ENCODE measurements around the gene LRRN2.
"Not testable (repeated sequence)": the region's sequence is repeated elsewhere in the genome, so short reads cannot be mapped to it uniquely, and the experiment has no call there.

The LRRN2 gene

DNA sequence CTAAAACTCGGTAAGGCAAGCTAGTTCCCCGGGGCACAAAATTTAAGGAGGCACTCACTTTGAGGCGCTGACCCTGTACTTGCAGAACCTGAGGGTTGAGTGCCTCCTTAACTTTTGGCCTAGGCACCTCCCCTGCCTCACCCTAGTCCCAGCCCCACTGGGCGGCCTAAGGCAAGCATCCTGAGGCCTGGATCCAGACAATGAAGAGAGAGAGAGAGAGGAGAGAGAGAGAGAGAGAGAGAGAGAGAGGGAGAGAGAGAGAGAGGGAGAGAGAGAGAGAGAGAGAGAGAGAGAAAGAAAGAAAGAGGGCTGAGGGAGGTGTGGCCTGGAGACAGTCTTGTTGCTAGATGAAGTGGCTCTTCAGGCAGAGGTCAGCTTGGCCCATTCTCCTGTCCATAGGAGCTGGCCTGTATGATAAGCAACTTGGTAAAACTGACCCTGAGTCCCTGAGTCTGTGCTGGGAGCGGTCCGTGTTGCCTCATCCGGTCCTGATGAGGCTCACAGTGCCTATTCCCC lies 7.4 kb upstream of the LRRN2 start:
- in situ Hi-C loops (cut with MboI; ENCODE audit: low pct_unique_long_range_greater_than_20kb, low sequenced_read_pairs, unreplicated experiment) = no loop called here
- no peak for DNase-seq (ENCODE audit: low spot score)
- TF ChIP-seq, protein P1, sequence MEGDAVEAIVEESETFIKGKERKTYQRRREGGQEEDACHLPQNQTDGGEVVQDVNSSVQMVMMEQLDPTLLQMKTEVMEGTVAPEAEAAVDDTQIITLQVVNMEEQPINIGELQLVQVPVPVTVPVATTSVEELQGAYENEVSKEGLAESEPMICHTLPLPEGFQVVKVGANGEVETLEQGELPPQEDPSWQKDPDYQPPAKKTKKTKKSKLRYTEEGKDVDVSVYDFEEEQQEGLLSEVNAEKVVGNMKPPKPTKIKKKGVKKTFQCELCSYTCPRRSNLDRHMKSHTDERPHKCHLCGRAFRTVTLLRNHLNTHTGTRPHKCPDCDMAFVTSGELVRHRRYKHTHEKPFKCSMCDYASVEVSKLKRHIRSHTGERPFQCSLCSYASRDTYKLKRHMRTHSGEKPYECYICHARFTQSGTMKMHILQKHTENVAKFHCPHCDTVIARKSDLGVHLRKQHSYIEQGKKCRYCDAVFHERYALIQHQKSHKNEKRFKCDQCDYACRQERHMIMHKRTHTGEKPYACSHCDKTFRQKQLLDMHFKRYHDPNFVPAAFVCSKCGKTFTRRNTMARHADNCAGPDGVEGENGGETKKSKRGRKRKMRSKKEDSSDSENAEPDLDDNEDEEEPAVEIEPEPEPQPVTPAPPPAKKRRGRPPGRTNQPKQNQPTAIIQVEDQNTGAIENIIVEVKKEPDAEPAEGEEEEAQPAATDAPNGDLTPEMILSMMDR (IDR thresholded peaks at IDR 0.05; ENCODE audit: extremely low read depth, insufficient read depth, missing control alignments) = no peak

DNA sequence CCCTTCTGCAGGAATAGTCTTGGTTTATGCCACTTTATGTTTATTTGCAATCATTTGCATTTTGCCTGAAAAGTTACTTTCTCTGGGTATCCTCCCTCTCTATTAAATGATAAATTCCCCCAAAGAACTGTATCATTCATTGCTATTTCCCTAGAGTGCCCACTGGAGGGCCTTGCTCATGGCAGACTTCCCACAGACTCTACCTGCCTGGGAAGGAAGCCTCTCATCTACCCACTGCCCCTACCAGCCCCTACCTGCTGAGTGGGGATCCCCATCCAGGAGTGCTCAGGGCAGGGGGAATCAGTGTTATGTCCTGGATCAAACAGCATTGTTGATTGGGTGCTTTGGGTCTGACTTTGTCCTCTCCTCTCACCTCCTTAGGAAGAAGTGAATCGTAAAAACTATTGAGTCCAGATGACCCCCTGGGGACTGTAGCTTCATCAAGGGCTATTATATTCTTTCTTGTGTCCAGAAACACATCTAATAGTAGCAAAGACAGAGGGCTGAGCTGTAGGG lies 6.8 kb upstream of the LRRN2 start:
- TF ChIP-seq, protein P1 (IDR thresholded peaks at IDR 0.05; ENCODE audit: extremely low read depth, insufficient read depth, missing control alignments) = no peak
- in situ Hi-C loops (cut with MboI; ENCODE audit: low pct_unique_long_range_greater_than_20kb, low sequenced_read_pairs, unreplicated experiment) = no loop called here

DNA sequence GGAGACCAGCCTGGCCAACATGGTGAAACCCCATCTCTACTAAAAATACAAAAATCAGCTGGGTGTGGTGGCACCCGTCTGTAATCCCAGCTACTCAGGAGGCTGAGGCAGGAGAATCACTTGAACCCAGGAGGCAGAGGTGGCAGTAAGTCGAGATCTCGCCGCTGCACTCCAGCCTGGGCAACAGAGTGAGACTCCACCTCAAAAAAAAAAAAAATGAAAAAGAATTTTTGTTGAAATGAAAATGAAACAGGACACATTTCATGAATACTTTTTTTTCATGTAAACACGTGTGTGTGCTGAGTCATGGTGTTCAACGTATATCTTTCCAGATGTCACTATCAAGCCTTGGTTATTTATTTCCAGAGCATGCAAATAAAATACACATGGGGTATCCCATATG lies 5.8 kb upstream of the LRRN2 start:
- DNase-seq (ENCODE audit: low spot score) = peak; percentile 70
- in situ Hi-C loops (cut with MboI; ENCODE audit: low pct_unique_long_range_greater_than_20kb, low sequenced_read_pairs, unreplicated experiment) = not testable (repeated sequence)

More for the DNA sequence above, 6.8 kb upstream of the LRRN2 start:
- DNase-seq (ENCODE audit: low spot score) = no peak

DNA sequence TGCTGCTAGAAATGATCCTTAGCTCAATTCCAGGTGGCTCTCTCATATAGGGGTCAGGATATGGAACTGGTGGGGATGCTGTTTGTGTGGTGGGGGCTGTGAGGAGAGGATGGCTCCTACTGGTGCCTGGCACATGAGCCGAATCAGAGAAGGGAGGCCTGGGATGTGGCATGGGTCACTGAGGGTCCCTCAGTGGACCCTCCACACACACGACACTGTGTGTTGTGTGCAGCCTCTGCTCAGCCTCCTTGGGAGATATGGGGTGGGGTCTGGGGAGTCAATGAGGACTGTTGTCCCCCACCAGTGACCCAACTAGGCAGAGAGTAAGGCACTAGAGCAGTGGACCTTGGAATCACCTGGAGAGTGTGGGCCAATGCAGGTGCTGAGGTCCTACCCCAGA lies 3.2 kb upstream of the LRRN2 start:
- DNase-seq (ENCODE audit: low spot score) = no peak
- TF ChIP-seq, protein P1 (IDR thresholded peaks at IDR 0.05; ENCODE audit: extremely low read depth, insufficient read depth, missing control alignments) = no peak
- in situ Hi-C loops (cut with MboI; ENCODE audit: low pct_unique_long_range_greater_than_20kb, low sequenced_read_pairs, unreplicated experiment) = no loop called here

DNA sequence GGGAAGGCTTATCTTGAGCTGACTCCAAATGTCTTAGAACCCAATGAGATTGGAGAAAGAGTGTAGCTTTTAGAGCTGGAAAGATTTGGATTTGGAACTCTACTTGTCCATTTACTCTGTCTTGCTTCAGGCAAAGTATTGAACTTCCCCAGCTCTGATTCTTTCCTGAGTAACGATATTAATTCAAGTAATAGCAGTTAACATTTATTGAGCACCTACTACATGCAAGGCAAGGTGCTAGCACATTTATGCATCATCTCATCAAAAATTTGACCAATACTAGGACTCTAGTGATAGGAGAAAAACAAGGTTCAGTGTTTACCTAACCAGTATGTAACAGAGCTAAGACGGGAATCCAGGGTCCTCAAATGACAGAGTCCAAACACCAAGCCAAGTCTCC lies 2.5 kb upstream of the LRRN2 start:
- DNase-seq (ENCODE audit: low spot score) = no peak
- in situ Hi-C loops (cut with MboI; ENCODE audit: low pct_unique_long_range_greater_than_20kb, low sequenced_read_pairs, unreplicated experiment) = no loop called here
- TF ChIP-seq, protein P1 (IDR thresholded peaks at IDR 0.05; ENCODE audit: extremely low read depth, insufficient read depth, missing control alignments) = no peak

DNA sequence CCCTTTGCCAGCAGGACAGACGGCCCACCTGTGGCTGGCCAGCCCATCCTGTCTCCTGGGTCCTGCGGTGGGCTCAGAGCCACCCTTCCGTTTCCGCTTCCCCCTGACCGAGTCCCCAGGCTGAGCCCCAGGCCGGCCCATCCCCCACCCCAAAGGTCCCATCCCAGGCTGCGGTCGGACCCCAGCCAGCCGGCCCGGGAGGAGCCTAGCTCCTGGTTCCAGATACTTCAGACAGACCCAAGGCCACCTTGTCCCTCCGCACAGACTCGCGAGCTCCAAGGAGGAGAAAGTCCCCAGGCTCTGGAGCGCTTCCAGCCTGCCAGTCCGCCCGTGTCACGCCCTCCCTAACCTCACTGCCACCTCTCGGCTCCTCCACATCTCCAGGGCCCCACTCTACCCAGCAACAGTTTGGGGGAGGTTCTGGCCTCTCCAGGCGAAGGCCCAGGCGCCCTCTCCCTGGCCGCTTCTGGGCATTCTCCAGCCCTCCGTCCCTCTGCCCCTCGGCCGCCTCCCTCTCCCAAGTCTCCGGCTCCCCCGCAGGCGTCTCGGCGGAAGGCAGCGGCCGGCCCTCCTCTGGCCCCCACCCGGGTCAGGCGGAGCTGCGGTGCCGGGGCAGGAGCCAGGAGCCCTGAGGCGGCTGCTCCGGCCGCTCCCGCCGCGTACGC lies 835 bp downstream of the LRRN2 start:
- TF ChIP-seq, protein P1 (IDR thresholded peaks at IDR 0.05; ENCODE audit: extremely low read depth, insufficient read depth, missing control alignments) = no peak
- in situ Hi-C loops (cut with MboI; ENCODE audit: low pct_unique_long_range_greater_than_20kb, low sequenced_read_pairs, unreplicated experiment) = no loop called here
- no peak for DNase-seq (ENCODE audit: low spot score)

DNA sequence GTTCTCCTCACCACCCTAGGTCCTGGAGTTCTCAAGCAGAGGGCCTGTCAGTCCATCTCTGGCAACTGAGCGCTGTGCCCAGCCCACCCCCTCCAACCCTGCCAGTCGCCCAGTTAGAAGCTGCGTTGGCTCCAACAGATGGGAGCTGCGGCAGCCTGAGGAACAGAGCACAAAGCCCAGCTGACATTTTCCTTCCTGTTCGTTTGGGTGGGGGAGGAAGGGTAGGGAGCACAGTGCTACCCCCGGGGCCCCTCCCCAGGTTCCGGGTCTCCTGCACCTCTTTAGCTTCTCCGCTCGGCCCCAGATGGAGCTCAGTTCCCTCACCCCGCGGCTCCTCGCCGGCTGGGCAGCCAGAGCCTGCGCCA lies 1.4 kb downstream of the LRRN2 start:
- DNase-seq (ENCODE audit: low spot score) = no peak
- TF ChIP-seq, protein P1 (IDR thresholded peaks at IDR 0.05; ENCODE audit: extremely low read depth, insufficient read depth, missing control alignments) = no peak
- in situ Hi-C loops (cut with MboI; ENCODE audit: low pct_unique_long_range_greater_than_20kb, low sequenced_read_pairs, unreplicated experiment) = no loop called here
